ENCODE results near the gene HERC2. TPM values are rescaled to one million over a fixed set of nuclear protein-coding genes. Genes with fewer than 3 reads are reported as not detected.
"Not testable (repeated sequence)": the region's sequence is repeated elsewhere in the genome, so short reads cannot be mapped to it uniquely, and the experiment has no call there.

The HERC2 gene
- total RNA-seq, 4 donors from 2014 or later = 14.1 to 98.3 (median 58.6) TPM

DNA sequence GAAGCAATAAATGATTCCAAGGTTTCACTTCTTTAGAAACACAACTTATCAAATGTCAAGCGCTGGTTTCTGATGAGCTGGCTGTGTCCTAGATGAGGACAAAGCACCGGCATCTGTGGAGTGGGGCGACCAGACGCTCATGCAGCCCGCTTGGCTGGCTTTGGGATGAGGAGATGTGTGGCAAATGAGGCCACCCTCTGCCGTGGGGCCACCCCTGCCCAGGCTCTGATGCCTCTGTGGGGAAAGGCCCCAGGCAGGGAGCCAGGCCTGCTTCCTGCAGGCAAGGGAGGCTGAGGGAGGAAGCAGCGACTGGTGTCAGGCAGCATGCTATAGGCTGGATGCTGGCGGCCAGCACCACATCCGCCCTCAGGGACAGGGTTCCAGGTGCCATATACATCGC lies 102.9 kb downstream of the HERC2 start:
- DNase-seq = no peak
- Histone ChIP-seq H3K4me1 (no peaks in the 10 kb centered on the region), H3K36me3 (no peaks in the 10 kb centered on the region), H3K9me3 (no peaks in the 10 kb centered on the region), H3K27ac (no peak overlapping the region), H3K4me3 (no peak overlapping the region), H3K27me3 (no peaks in the 10 kb centered on the region)
- intact Hi-C loops (cut with DNase I; ENCODE audit: low total_unique reads) = no loop called here
- no peak for TF ChIP-seq POLR2A (IDR thresholded peaks at IDR 0.05)
- TF ChIP-seq, protein P1, sequence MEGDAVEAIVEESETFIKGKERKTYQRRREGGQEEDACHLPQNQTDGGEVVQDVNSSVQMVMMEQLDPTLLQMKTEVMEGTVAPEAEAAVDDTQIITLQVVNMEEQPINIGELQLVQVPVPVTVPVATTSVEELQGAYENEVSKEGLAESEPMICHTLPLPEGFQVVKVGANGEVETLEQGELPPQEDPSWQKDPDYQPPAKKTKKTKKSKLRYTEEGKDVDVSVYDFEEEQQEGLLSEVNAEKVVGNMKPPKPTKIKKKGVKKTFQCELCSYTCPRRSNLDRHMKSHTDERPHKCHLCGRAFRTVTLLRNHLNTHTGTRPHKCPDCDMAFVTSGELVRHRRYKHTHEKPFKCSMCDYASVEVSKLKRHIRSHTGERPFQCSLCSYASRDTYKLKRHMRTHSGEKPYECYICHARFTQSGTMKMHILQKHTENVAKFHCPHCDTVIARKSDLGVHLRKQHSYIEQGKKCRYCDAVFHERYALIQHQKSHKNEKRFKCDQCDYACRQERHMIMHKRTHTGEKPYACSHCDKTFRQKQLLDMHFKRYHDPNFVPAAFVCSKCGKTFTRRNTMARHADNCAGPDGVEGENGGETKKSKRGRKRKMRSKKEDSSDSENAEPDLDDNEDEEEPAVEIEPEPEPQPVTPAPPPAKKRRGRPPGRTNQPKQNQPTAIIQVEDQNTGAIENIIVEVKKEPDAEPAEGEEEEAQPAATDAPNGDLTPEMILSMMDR (IDR thresholded peaks at IDR 0.05) = no peak

DNA sequence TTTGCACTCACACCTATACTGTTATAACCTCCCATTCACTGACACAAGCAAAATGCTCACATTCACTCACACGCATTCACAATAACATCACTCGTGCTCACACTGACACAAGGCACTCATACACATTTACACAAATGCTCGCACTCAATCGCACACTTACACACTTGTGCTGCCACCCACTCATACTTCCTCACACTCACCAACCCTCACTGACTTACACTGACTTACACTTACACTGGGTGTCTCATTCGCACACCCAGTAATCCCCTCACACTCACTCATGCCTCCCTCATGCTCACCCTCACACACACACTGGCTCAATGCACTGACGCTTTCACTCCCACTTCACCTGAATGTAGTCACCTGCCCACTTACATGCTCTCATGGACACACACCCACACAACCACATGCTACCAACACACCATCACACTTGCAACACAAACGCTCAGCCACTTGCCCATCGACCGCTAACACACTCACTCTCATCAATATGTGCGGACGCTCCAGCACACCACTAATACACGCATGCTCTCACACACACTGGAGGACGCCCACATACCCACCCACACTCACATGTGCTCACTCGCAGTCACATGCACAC lies 104.9 kb downstream of the HERC2 start:
- H3K27me3 ChIP-seq; H3K4me1 ChIP-seq; H3K36me3 ChIP-seq; DNase-seq; H3K4me3 ChIP-seq; intact Hi-C loops (cut with DNase I; ENCODE audit: low total_unique reads); H3K9me3 ChIP-seq; H3K27ac ChIP-seq: not testable (repeated sequence)

DNA sequence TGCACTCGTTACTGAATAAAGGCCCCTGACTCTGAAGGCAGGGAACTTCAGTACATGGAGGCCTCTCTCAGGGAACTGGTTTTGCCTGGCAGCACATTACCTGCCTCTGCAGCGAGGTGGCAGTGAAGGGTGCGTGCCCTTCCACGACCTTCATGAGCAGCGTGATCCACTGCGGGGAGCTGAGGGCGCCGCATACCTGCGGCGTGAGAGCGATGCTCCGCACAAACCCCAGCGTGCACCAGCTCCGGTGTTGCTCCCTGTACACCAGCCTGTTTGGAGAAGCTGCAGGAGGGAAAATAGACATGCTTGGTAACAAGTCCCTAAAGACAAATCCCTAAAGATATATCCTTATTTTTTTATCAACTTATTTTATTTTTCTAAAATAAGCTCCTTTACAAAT lies 106.5 kb downstream of the HERC2 start:
- DNase-seq; H3K27ac ChIP-seq; intact Hi-C loops (cut with DNase I; ENCODE audit: low total_unique reads); H3K4me3 ChIP-seq; H3K4me1 ChIP-seq; H3K27me3 ChIP-seq; H3K36me3 ChIP-seq; H3K9me3 ChIP-seq: not testable (repeated sequence)

DNA sequence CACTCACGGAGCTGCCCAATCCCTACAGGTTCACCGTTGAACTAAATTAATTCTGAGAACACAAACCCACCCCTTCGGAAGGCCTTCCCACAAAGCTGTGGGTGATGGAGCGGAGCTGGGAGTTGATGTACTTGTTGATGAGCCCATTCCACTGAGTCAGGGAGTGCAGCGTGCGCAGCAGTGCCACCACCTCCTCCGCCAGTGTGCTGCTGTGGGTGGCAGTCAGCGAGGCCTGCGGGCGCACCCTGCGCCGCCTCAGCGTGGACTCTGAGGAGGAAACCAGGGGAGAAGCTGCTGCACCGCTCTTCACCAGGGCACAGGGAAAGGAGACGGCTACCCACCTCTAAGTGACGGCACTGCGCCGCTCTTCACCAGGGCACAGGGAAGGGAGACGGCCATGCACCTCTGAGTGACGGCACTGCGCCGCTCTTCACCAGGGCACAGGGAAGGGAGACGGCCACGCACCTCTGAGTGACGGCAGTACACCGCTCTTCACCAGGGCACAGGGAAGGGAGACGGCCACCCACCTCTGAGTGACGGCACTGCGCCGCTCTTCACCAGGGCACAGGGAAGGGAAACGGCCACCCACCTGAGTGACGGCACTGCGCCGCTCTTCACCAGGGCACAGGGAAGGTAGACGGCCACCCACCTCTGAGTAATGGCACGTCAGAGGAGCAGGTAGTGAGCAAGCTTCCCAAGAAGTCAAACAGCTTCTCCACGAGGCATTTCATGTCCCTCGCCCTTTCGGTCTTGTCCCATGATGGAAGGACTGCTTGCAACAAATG lies 107.8 kb downstream of the HERC2 start:
- H3K4me3 ChIP-seq; intact Hi-C loops (cut with DNase I; ENCODE audit: low total_unique reads): not testable (repeated sequence)

DNA sequence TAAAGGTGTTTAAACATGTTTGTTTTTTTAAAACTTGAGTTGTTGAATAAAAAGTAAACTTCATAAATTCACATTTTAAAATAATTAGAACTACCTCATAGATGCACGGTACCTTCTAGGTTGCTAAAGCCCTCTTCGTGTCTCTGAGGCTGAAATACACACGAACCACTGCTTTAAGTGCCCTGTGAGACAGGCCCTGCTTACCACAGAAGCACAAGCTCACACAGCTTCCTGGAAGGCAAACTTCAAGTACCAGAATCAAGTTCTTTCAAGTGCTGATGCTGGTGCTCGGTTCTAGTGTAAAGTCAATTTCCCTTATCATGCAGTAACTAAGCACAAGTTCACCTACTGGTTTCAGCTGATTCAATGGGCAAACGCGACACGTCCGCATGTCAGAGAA lies 108.6 kb downstream of the HERC2 start:
- H3K36me3 ChIP-seq; intact Hi-C loops (cut with DNase I; ENCODE audit: low total_unique reads): not testable (repeated sequence)

More for the DNA sequence above, 107.8 kb downstream of the HERC2 start:
- H3K36me3 ChIP-seq, H3K9me3 ChIP-seq, H3K4me1 ChIP-seq, H3K27ac ChIP-seq, H3K27me3 ChIP-seq, DNase-seq: not testable (repeated sequence)

DNA sequence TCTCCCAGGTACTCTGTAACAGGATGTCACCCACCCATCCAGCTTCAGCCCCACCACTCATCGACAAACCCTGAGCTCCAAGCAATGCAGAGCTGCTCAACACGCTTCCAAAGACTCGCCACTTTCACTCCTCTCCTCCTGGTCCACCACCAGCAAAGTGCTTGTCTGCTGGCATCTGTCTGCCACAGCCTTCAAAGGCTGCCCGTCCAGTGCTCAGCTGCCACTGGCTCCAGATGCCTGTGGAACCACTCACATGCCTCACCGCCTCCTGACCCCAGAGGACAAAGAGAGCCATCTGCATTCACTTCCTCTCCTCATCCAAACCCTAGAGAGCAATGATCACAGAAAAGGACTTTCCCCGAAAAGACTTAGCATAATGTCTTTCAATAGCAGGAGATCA lies 113.4 kb downstream of the HERC2 start:
- no peak for TF ChIP-seq POLR2A (IDR thresholded peaks at IDR 0.05)
- TF ChIP-seq, protein P1 (IDR thresholded peaks at IDR 0.05) = no peak
- Histone ChIP-seq H3K4me1 (no peaks in the 10 kb centered on the region), H3K36me3 (no peaks in the 10 kb centered on the region), H3K27ac (no peak overlapping the region), H3K4me3 (no peak overlapping the region), H3K27me3 (no peaks in the 10 kb centered on the region), H3K9me3 (no peaks in the 10 kb centered on the region)
- no peak for DNase-seq
- intact Hi-C loops (cut with DNase I; ENCODE audit: low total_unique reads) = no loop called here

More for the DNA sequence above, 108.6 kb downstream of the HERC2 start:
- not testable (repeated sequence) for H3K27ac ChIP-seq, H3K4me3 ChIP-seq, H3K27me3 ChIP-seq, H3K4me1 ChIP-seq, H3K9me3 ChIP-seq, DNase-seq

DNA sequence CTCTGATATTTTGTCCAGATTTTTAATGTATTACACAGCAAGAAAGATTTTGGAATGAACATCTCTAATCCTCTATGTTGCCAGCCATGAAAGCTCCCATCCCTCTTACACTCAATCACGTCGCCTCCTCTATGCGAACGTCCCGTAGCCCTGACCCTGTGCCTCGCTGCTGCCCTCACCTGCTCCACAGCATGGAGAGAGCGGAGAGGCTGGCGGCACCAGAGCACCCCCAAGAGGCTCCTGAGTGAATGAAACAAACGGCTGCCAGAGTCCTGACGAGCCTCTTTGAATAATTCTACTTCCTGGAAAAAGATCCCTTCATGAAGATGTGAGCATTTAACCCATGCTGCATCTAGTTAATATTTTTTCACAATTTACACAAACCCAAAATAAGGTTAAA lies 116.3 kb downstream of the HERC2 start:
- DNase-seq; intact Hi-C loops (cut with DNase I; ENCODE audit: low total_unique reads); H3K27me3 ChIP-seq; H3K36me3 ChIP-seq; H3K4me1 ChIP-seq; H3K27ac ChIP-seq; H3K4me3 ChIP-seq; H3K9me3 ChIP-seq: not testable (repeated sequence)

DNA sequence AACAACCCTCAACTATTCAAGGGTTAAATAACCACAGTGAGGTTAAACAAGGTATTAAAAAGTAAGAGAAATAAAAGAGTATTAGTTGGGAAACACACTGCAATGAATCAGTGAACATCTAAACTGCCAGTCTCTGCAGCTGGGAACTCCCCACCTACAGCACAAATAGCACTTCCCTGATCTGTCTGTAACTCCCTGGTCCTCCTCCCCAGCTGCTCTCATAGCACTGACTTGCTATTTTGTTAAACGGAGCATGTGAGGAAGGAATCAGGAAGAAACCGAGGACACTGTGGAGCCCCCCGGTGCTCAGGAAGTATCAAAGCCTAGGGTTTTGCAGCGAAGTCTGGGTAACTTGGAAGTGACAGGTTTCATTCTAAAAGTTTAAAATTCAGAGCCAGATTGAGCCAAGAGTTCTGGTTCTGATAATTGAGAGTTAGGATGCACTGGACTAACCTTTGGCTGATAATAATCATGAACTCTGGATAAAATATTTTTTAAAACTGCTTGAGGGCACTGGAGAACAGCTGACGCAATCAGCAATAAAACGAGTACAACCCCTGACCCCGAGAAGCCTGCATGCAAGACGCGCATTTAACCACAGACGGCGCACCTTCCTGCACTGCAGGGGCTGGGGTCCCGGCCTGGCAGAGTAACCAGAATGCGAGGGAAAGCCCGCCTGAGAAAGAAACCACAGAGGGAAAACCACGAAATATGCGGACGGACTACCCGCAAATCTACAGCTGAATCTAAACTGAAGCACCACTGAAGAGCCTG lies 118.7 kb downstream of the HERC2 start:
- H3K9me3 ChIP-seq; H3K36me3 ChIP-seq; DNase-seq; H3K4me1 ChIP-seq; H3K27ac ChIP-seq; intact Hi-C loops (cut with DNase I; ENCODE audit: low total_unique reads); H3K4me3 ChIP-seq; H3K27me3 ChIP-seq: not testable (repeated sequence)

DNA sequence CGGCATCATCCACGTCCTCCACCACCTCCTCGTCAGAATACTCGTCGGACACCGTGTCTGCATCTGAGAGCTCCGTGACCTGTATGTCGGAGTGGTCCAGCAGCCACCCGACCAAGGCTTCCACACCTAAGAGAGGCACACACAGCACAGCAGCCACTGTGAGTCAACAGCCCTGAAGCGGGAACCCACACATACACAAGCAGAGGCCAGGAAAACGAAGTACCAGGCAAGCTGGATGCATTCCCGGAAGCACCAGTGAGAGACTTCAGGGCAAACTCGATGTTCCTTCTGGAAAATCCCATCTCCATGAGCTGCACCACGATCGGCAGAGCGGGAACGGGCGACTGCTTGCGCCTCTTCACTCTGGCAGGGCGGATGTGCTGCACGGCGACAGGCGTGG lies 119.9 kb downstream of the HERC2 start:
- H3K36me3 ChIP-seq; DNase-seq; intact Hi-C loops (cut with DNase I; ENCODE audit: low total_unique reads); H3K4me1 ChIP-seq; H3K27me3 ChIP-seq; H3K4me3 ChIP-seq; H3K27ac ChIP-seq; H3K9me3 ChIP-seq: not testable (repeated sequence)

DNA sequence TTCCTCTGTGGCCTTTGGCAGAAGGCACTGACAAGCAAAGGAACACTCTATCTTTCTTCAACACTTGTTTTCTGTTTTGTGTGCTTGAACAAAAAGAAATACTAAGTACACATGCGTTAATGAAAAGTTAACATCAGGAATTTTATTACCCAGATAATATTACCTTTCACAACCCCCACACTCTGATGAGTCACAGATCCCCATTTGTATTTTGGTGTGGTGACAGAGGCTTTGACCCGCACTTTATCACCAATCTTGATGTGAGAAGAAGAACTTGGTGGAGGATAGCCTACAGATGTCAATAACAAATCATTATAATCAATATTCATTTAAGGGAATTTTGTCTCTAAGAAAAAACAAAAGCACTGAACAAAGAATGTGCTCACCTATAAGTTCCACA lies 123.8 kb downstream of the HERC2 start:
- H3K4me3 ChIP-seq; H3K36me3 ChIP-seq; intact Hi-C loops (cut with DNase I; ENCODE audit: low total_unique reads); H3K27ac ChIP-seq; H3K4me1 ChIP-seq; H3K27me3 ChIP-seq; H3K9me3 ChIP-seq; DNase-seq: not testable (repeated sequence)

DNA sequence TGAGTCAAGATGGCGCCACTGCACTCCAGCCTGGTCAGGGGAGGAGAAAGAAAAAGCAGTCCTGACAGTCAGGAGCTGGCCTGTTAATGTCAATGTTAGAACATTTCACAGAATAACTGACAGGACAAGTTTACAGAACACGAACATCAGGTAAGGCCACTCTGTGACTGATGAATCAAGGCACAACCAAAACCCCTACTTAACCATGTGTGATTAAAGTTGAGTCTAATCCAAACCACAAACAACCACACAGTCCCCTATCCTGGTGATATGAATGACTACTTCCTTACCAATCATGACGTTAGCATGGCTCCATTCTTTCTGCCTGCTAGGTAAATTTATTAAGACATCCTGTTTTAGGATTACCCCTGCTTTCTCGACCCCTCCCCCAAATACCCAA lies 124.3 kb downstream of the HERC2 start:
- H3K9me3 ChIP-seq; H3K4me1 ChIP-seq; H3K27me3 ChIP-seq; H3K4me3 ChIP-seq; DNase-seq; H3K36me3 ChIP-seq; H3K27ac ChIP-seq; intact Hi-C loops (cut with DNase I; ENCODE audit: low total_unique reads): not testable (repeated sequence)

All from uterus (tissue), 4 donors.